ENCODE results near the gene CCT4.
"Not testable (repeated sequence)": the region's sequence is repeated elsewhere in the genome, so short reads cannot be mapped to it uniquely, and the experiment has no call there.

Gene CCT4

DNA sequence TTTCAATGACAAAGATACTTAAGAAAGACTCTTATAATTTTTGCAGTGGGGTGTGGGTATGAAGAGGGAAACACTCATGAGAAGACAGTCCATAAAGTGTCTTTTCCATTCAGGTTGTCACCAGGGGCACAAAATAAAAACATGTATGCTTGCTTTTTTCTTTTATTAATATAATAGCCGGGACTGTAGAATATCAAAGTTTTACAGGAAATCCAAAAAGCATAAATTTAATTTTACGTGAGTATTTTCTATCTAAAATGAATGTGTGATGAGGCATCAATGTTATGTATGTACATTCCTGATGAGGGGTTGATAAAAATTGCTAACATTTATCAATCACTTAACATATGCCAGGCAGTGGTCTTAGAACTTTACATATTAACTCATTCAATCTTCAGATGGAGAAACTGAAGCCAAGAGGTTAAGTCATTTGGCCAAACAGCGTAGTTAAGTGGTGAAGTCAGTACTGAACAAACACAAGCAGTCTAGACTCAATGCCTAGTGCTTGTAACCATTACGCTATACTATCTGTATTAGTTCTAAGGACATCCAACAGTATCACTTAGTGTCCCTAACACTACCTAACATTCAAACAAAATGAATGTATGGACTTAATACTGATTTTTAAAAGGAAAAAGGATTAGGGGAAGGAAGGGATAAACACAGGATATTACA is 10.7 kb downstream of the CCT4 start:
- no peak for DNase-seq

DNA sequence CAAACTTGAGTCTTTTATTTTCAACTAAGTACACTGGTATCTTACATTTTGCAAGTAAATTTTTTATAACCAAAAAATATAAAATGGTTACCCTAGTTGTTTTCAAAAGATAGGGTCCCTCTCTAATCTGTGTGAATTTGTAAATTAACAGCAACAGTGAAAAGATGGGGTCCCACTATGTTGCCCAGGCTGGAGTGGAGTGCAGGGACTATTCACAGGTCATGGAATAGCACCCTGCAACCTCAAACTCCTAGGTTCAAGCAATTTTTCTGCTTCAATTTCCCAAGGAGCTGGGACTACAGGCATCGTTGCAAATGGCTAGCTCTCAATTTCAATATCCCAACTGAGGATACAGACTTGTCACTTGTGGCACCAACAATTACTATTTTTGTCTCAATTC is 12.1 kb downstream of the CCT4 start:
- no peak for DNase-seq

DNA sequence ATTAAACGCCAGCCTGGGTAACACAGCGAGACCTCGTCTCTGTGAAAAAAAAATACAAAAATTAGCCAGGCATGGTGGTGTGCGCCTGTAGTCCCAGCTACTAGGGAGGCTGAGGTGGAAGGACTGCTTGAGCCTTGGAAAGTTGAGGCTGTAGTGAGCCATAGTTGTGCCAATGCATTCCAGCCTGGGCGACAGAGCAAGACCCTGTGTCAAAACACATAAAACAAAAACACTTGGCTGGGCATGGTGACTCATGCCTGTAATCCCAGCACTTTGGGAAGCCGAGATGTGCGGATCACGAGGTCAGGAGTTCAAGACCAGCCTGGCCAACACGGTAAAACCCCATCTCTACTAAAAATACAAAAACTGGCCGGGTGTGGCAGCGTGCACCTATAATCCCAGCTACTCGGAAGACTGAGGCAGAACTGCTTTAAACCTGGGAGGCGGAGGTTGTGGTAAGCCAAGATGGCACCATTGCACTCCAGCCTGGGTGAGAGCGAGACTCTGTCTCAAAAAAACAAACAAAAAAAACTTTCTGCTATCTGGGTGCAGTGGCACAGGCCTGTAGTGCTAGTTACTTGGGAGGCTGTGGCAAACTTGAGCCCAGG is 21.9 kb downstream of the CCT4 start:
- not testable (repeated sequence) for DNase-seq

DNA sequence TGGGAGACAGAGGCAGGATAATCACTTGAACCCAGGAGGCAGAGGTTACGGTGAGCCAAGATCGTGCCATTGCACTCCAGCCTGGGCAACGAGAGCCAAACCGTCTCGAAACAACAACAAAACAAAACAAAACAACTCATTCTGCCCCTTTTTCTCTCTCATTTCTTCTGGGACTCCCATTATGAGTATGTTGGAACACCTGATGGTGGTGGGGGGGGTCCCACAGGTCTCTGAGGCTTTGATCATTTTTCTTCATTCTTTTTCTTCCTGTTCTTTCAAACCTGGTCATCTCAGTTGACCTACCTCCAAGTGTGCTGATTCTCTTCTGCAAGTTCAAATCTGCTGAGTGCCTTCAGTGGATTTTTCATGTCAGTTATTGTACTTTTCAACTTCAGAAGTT is 26.4 kb downstream of the CCT4 start:
- no peak for DNase-seq

DNA sequence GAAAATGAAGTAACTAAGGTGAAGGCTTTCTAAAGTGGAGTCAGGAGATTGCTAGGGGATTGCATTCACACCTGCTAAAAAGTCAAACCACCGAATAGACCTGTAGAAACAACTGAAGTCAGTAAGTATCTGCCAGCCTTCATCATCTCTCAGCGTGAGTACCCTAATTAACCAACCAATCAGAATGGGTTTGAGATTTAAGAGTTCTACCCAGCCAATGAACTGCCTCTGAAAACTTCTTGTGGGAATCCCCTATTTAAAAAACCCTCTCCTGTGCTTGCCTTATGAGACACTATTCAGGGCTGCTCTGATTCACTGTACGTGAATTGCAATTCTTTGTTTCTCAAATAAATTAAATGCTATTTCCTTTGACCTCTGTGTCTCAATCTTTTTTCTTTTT is 31.2 kb downstream of the CCT4 start:
- no peak for DNase-seq

DNA sequence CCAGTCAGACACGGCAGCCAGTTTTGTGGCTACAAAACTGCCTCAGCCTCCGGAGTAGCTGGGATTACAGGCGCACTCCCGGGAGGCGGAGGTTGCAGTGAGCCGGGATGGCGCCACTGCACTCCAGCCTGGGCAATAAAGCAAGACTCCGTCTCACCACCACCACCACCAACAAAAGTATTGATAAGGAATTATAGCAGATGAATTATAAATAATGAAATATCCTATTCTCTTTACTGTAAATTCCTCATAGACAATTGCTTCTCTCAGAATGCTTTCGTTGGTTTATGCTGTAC is 33.2 kb downstream of the CCT4 start:
- no peak for DNase-seq

DNA sequence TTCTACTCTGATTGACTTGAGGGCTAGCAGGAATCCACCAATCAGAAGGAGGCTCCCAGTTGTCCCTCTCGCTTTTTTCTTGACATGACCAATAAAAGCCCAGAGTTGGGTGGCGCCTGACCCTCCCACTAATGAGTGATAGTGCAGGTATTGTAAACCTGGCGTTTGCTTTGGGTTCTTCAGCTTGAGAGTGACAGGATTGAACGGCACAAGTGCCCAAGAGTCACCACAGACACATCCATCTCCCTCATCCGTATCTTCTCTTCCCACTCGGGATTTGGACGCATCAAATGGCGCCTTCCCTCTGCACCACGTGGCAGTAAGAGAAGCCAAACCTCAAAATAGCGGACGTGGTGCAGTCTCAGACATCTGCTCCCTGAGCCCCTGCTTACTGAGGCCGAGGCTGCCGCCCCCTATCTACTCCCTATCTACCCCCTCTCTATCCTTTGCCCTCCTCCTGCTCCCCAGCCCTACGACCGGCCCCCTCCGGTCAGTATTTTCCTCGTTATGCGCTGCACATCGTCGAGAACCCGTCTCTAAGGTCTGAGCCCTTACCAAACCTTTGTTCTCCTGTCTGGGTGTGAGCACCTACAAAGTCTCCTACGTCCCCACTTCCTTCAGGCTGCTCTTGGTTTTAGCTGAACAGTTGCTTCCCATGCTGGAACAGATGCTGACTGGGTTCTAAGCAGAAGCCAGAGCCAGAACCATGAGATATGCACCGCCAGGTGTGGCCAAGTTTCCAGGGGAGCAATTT is 33.7 kb downstream of the CCT4 start:
- DNase-seq = peak; percentile 96

DNA sequence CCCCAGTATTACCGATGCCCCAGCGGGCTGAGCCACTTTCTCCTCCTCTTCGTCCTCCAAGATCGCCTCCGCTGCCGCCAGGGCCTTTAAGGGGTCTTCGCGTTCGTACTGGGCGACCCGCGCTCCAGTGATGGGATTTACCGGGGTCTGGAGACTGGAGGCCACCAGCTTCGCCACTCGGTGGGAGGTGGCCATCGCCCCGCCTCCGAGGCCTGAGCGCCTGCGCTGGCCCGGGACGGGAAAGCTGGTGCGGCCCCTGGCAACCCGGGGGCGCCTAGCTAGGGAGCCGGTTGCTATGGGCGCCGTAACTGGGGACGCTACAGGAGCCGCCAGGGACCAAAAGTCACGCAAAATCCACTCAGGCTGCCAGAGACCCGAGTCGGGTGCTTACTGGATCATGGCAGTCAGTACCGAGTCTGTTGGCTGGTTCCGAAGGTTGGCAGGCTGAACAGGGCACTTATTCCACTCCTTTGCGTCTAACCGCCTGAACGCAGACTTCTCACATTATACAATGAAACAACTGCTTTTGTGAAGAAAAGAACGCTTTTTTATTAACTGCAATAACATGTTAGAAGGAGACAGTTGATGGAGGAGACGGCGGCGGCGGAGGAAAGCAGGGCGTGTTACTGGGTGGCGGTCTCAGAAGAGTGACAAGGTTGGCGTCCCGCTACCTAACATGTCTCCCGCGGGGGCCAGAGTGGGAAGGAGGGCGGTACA is 34.5 kb downstream of the CCT4 start, which contains the start of gene FAM161A:
Gene FAM161A (minus strand): TSS at position 214 of the 717 bp plus-strand sequence. CDS start 19 bp downstream, at position 195.
- peak; percentile 76 for DNase-seq

DNA sequence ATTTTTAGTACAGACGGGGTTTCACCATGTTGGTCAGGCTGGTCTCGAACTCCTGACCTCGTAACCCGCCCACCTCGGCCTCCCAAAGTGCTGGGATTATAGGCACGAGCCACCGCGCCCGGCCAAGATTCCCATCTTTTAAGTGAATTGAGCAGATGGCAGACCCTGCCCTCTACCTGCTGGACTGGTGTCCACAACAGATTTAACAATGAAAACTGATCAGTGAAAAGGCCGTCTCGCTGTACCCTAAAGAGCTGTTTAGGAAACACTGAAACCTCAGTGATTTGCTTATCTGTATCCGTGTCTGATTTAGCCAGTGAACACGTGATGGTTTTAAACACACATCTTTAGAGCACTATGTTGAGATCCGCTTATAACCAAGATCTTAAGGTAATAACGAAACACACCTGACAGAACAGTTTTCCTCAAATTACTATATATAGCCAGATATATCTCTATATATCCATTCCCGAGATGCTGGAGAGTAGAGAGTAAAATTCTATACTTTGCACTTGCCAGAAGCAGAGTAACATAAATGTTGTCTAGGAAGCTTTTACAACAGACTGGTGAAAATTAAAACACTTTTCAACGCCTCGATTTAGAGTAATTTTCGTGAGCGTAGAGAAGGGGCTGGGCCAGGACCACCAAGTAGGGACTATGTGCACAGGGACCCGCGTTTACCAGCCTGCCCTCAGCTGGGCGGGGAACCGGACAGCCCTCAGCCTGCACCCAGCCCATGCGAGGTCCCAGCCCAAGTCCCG is 35.2 kb downstream of the CCT4 start:
- peak; percentile 72 for DNase-seq

DNA sequence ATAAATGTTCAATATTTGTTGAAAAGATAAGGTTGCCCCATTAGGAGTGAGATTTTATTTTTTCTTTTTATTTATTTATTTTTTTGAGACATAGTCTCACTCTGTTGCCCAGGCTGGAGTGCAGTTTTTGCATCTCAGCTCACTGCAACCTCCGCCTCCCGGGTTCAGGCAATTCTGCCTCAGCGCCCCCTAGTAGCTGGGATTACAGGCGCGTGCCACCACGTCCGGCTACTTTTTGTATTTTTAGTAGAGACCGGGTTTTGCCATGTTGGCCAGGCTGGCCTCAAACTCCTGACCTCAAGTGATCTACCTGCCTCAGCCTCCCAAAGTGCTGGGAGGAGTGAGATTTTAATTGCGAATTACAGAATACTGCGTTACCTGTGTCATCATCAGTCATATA is 37.2 kb downstream of the CCT4 start:
- DNase-seq = not testable (repeated sequence)

DNA sequence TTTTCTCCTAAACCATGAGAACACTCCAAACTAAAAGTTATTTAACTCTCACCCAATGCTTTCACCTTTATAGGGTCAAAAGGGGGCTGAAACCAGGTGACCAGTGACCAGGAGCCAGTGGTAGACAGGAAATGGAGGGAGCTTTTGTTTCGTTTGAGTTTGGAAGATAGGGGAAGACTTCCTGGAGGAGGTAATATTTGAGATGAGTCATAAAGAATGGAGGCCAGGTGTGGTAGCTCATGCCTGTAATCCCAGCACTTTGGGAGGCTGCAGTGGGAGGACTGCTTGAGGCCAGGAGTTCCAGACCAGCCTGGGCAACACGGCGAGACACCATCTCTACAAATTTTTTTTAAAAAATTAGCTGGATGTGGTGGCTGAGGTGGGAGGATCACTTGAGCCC is 43.1 kb downstream of the CCT4 start:
- no peak for DNase-seq

DNA sequence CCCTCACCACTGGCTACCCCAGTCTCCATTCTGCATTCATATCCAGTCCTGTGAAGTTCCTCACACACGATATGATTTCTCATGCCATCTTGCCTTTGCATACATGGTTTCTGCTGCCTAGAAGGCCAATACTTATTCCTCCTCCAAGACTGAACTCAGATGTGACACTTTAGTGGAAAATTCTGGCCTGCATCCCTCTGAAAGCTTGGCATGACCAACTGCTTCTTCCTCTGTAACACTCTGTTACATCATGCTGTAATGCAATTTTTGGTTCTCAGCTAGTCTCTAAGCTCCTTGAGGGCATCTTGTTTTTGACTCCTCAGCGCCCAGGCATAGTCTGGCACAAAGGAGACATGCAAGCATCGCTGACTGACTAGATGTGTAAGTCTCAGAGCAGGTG is 47.2 kb downstream of the CCT4 start:
- no peak for DNase-seq

DNA sequence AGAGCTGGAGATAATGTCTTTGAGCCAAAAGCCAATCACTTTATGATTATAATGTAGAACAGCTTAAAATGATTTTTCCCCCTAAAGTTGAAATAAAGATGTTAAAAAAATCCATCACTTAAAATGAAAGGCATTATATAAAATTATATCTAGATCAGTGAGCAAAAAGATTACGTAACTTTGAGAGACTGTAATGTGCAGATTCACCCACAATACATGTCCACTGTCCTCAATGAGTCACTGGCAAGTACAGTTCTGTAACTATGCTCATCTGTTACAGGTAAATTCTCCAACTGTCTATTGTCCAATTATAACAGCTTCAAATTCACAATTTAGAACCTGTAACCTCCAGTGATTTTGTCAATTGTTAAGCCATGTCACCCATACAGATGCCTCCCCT is 53.6 kb downstream of the CCT4 start:
- no peak for DNase-seq

DNA sequence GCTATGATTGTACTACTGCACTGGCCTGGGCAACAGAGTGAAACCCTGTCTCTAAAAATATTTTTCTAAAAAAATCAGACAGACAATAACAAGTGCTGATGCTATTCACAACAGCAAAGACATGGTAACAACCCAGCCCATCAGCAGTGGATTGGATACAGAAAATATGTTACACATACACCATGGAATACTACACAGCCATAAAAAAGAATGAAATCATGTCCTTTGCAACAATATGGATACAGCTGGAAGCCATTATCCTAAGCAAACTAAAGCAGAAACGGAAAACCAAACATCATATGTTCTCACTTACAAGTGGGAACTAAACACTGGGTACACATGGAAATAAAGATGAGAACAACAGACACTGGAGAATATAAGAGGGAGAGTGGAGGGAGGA is 54.5 kb downstream of the CCT4 start:
- DNase-seq = no peak

DNA sequence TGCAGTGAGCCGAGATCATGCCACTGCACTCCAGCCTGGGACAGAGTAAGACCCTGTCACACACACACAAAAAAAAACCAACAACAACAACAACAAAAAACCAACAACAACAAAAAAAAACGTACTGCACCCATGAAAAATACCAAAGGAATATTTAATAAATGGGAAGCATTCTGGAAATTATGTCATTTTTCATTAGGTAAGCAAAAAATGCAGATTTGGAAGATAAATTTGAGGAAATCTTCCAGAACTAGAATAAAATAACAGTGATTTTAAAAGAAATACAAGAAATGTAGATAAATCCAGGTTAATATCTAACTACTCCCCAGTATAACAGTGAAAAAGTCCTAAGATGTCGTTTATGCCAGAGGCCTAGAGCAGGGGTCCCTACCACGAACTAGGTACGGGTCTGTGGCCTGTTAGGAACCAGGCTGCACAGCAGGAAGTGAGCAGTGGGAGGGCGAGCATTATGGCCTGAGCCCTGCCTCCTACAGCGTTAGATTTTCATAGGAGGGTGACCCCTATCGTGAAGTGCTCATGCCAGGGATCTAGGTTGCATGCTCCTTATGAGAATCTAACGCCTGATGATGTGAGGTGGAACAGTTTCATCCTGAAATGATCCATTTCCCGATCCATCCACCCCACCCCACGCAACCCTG is 56.1 kb downstream of the CCT4 start:
- DNase-seq = no peak

DNA sequence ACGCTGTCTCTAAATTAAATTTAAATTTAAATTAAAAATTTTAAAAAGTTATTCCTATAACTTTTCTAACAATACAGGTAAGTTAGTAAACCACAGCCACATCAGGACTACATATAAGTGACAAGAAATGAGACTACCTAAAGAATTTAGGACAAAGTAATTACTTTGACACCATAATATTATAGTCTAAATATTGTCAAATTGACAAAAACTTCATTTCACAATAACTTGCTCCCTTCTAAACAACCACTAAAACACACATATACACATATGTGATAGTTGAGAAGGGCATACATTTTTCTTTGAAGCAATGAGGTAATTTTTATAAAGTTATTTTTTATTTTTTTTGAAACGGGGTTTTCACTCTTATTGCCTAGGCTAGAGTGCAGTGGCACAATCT is 66.2 kb downstream of the CCT4 start:
- DNase-seq = no peak
